HCT116 (cell line): ENCODE data around the gene GON4L.

Experiments used
- EZH2 ChIP-seq: fragments of 200-600 bp; sonication (generic); IDR thresholded peaks from 2 replicates; pipeline ENCODE4 v1.6.1; 2017; ENCODE audit warnings: antibody characterized with exemption, mixed run types
- EZH2phosphoT487 ChIP-seq: fragments of 200-600 bp; IDR thresholded peaks from 2 replicates; pipeline ENCODE4 v1.6.1; 2018; ENCODE audit warnings: antibody characterized with exemption, borderline replicate concordance
- POLR2A ChIP-seq: IDR thresholded peaks from 2 replicates; pipeline ENCODE4 v1.7.0; 2011; ENCODE audit warnings: borderline replicate concordance; ENCODE audit not compliant: insufficient read depth, insufficient read length; ENCODE audit errors: extremely low read depth
- ZNF274 ChIP-seq: fragments of 200-500 bp; sonication (Bioruptor generic); IDR thresholded peaks from 2 replicates; pipeline ENCODE4 v1.6.1; 2014; ENCODE audit warnings: mild to moderate bottlenecking, low read depth, low read length, inconsistent platforms
- TF ChIP-seq, protein P1 (sequence below), 3 experiments: fragments of 200-600 bp in 1 of 3; sonication (generic) in 1 of 3; IDR thresholded peaks in 2 of 3; conservative IDR thresholded peaks in 1 of 3; 2 replicates each; pipeline ENCODE4 v1.5.1; 2012 to 2017; ENCODE audit warnings: low read depth in 2 of 3, low read length in 2 of 3, antibody characterized with exemption in 1 of 3, borderline replicate concordance in 1 of 3, control low read depth in 1 of 3, mild to moderate bottlenecking in 1 of 3, mixed read lengths in 1 of 3, mixed run types in 1 of 3, moderate library complexity in 1 of 3; ENCODE audit not compliant: insufficient read depth in 1 of 3
- TF ChIP-seq, protein P2 (sequence below): IDR thresholded peaks from 2 replicates; pipeline ENCODE4 v1.6.1; 2011; ENCODE audit warnings: mild to moderate bottlenecking, low read length, moderate library complexity; ENCODE audit not compliant: insufficient replicate concordance; ENCODE audit errors: extremely low read depth

DNA sequence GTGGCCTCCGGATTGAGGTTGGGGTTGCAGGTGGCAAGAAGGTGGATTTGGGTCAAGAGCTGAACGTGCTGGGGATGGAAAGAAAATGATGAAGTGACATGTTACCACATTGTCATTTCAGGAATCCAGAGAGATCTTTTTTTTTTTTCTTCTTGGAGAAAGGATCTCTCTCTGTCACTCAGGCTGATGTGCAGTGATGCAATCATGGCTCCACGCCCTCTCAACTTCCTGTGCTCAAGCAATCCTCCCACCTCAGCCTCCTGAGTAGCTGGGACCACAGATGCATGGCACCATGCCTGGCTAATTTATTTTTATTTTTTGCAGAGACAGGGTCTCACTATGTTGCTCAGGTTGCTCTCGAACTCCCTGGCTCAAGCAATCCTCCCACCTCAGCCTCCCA is 80.6 kb downstream of the GON4L start:
- TF ChIP-seq, protein P1, sequence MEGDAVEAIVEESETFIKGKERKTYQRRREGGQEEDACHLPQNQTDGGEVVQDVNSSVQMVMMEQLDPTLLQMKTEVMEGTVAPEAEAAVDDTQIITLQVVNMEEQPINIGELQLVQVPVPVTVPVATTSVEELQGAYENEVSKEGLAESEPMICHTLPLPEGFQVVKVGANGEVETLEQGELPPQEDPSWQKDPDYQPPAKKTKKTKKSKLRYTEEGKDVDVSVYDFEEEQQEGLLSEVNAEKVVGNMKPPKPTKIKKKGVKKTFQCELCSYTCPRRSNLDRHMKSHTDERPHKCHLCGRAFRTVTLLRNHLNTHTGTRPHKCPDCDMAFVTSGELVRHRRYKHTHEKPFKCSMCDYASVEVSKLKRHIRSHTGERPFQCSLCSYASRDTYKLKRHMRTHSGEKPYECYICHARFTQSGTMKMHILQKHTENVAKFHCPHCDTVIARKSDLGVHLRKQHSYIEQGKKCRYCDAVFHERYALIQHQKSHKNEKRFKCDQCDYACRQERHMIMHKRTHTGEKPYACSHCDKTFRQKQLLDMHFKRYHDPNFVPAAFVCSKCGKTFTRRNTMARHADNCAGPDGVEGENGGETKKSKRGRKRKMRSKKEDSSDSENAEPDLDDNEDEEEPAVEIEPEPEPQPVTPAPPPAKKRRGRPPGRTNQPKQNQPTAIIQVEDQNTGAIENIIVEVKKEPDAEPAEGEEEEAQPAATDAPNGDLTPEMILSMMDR (IDR thresholded peaks at IDR 0.05 in 2 of 3, conservative IDR thresholded peaks at IDR 0.05 in 1 of 3; ENCODE audit: borderline replicate concordance in 1 of 3, insufficient read depth in 1 of 3, low read depth in 2 of 3, low read length in 2 of 3) = no peak
- TF ChIP-seq EZH2phosphoT487 = no peak
- no peak for TF ChIP-seq EZH2
- no peak for TF ChIP-seq ZNF274
- no peak for TF ChIP-seq POLR2A
- TF ChIP-seq, protein P2, sequence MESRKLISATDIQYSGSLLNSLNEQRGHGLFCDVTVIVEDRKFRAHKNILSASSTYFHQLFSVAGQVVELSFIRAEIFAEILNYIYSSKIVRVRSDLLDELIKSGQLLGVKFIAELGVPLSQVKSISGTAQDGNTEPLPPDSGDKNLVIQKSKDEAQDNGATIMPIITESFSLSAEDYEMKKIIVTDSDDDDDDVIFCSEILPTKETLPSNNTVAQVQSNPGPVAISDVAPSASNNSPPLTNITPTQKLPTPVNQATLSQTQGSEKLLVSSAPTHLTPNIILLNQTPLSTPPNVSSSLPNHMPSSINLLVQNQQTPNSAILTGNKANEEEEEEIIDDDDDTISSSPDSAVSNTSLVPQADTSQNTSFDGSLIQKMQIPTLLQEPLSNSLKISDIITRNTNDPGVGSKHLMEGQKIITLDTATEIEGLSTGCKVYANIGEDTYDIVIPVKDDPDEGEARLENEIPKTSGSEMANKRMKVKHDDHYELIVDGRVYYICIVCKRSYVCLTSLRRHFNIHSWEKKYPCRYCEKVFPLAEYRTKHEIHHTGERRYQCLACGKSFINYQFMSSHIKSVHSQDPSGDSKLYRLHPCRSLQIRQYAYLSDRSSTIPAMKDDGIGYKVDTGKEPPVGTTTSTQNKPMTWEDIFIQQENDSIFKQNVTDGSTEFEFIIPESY = no peak
